BJ (cell line): ENCODE results near the gene USP48. TPM values are rescaled to one million over a fixed set of nuclear protein-coding genes. Genes with fewer than 3 reads are reported as not detected.

Source experiments
- CTCF ChIA-PET: fragments of 350-600 bp; formaldehyde crosslinking; extraction: SDS; loops from one replicate; lab custom pipeline; 2021; ENCODE audit warnings: antibody characterized with exemption, inconsistent platforms; lab: Yijun Ruan, JAX
- POLR2A ChIA-PET: fragments of 300-600 bp; sonication (Branson Sonifier 250); formaldehyde crosslinking; extraction: SDS; loops from one replicate; lab custom pipeline; 2021; ENCODE audit warnings: antibody characterized with exemption; lab: Charles Lee
- DNase-seq: peaks from one replicate; pipeline ENCODE4 v3.0.0-alpha.2; 2011; ENCODE audit warnings: low read depth
- H3K27me3 ChIP-seq: 2 replicates; pipeline ENCODE4 v1.6.0; 2011; ENCODE audit warnings: low read length; ENCODE audit not compliant: control insufficient read depth, insufficient read depth
- H3K36me3 ChIP-seq: 2 replicates; pipeline ENCODE4 v1.5.1; 2011; ENCODE audit warnings: low read length; ENCODE audit not compliant: control insufficient read depth, insufficient read depth
- H3K4me3 ChIP-seq: 2 replicates; pipeline ENCODE4 v1.5.1; 2011; ENCODE audit warnings: low read depth, mild to moderate bottlenecking, control low read depth, low read length
- CTCF ChIP-seq: IDR thresholded peaks from 2 replicates; pipeline ENCODE4 v1.5.1; 2011; ENCODE audit warnings: low read depth, mild to moderate bottlenecking, control low read depth, inconsistent platforms, low read length, moderate library complexity; ENCODE audit not compliant: insufficient read depth
- polyA plus RNA-seq: library from polyadenylated mRNA; depleted of rRNA; stranded (reverse); fragments of >200 nt; gene quantifications from 2 replicates; pipeline ENCODE4 v1.2.3, GENCODE V29; 2011

The USP48 gene
- polyA plus RNA-seq, 1 experiment, result 10.8 TPM

GRCh38 chr1:21749109-21749508 is 33.8 kb downstream of the USP48 start:
- TF ChIP-seq CTCF, result no peak
- ChIA-PET POLR2A (no interaction called here), CTCF (interaction anchor here (1.3 kb wide), 1 partner anchor 33 kb away, joined by 3 read pairs; the partner anchor contains the start of gene USP48)
- Histone ChIP-seq H3K27me3 (no peaks in the 10 kb centered on the region), H3K36me3 (peaks cover 4% of the 10 kb centered on the region; the same call in 1 of the 2 replicates), H3K4me3 (no peak overlapping the region)
- no peak for DNase-seq

GRCh38 chr1:21743476-21743875 is 39.5 kb downstream of the USP48 start:
- CTCF ChIA-PET, result no interaction called here
- Histone ChIP-seq H3K36me3 (no peaks in the 10 kb centered on the region; the same call in 1 of the 2 replicates), H3K27me3 (no peaks in the 10 kb centered on the region), H3K4me3 (no peak overlapping the region)
- POLR2A ChIA-PET, result no interaction called here
- TF ChIP-seq CTCF, result no peak
- no peak for DNase-seq

- ChIA-PET CTCF (no interaction called here), POLR2A (no interaction called here)
- TF ChIP-seq CTCF, result no peak
- Histone ChIP-seq H3K36me3 (no peaks in the 10 kb centered on the region; the same call in 1 of the 2 replicates), H3K4me3 (no peak overlapping the region), H3K27me3 (no peaks in the 10 kb centered on the region)
- no peak for DNase-seq
Measured at GRCh38 chr1:21742578-21742977, 40.4 kb downstream of the USP48 start.

- no peak for DNase-seq
- H3K36me3 ChIP-seq, result no peaks in the 10 kb centered on the region; the same call in 1 of the 2 replicates
Measured at GRCh38 chr1:21741206-21741605, 41.7 kb downstream of the USP48 start.

GRCh38 chr1:21736876-21737275 is 46.1 kb downstream of the USP48 start:
- Histone ChIP-seq H3K27me3 (no peaks in the 10 kb centered on the region), H3K36me3 (peaks cover 3% of the 10 kb centered on the region), H3K4me3 (no peak overlapping the region)
- POLR2A ChIA-PET, result no interaction called here
- CTCF ChIA-PET, result no interaction called here
- TF ChIP-seq CTCF, result no peak
- DNase-seq, result no peak

More at GRCh38 chr1:21741206-21741605, 41.7 kb downstream of the USP48 start:
- ChIA-PET POLR2A (no interaction called here), CTCF (interaction anchor here (1.5 kb wide), 1 partner anchor 10 kb away, joined by 4 read pairs; no protein-coding TSS in a partner anchor)
- no peaks in the 10 kb centered on the region for H3K27me3 ChIP-seq
- TF ChIP-seq CTCF, result no peak
- no peak overlapping the region for H3K4me3 ChIP-seq
